ENCODE data around the gene ZMIZ1. TPM values are rescaled to one million over a fixed set of nuclear protein-coding genes. Genes with fewer than 3 reads are reported as not detected.

Gene ZMIZ1
- total RNA-seq, 1 donor from 2014 or later: 6.3 TPM

GRCh38 chr10:79350407-79351154 lies 281.8 kb downstream of the ZMIZ1 start:
- peaks cover 35% of the 10 kb centered on the region for H3K36me3 ChIP-seq (ENCODE audit: control insufficient read depth, insufficient read depth, low read length)
- H3K27me3 ChIP-seq (ENCODE audit: control insufficient read depth, insufficient read depth, low read length): no peaks in the 10 kb centered on the region
- no peak for TF ChIP-seq CTCF (IDR thresholded peaks at IDR 0.05; ENCODE audit: insufficient read depth, low read length, severe bottlenecking)
- no peak overlapping the region for H3K4me3 ChIP-seq (ENCODE audit: low read depth, low read length)
- no peak for DNase-seq (ENCODE audit: low read depth)
- no peak for FAIRE-seq

DNA sequence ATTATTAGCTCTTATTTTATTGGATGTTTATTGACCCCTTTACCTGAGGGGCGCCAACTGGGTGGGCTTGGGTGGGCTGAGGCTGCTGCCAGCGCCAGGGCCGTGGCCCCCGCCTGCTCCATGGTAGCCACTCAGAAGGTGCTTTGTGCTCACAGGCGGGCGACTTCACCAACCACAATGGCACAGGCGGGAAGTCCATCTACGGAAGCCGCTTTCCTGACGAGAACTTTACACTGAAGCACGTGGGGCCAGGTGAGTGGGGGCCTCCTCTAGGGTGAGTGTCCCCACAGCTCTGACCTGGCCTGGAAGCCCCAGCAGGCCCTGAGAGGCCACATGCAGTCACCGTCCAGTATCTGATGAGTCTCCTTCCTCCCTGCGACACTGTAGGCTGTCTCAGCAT lies 282.6 kb downstream of the ZMIZ1 start:
- FAIRE-seq: no peak
- no peak for TF ChIP-seq CTCF (IDR thresholded peaks at IDR 0.05; ENCODE audit: insufficient read depth, low read length, severe bottlenecking)
- Histone ChIP-seq H3K4me3 (ENCODE audit: low read depth, low read length) (no peak overlapping the region), H3K27me3 (ENCODE audit: control insufficient read depth, insufficient read depth, low read length) (no peaks in the 10 kb centered on the region), H3K36me3 (ENCODE audit: control insufficient read depth, insufficient read depth, low read length) (peaks cover 35% of the 10 kb centered on the region)
- no peak for DNase-seq (ENCODE audit: low read depth)

GRCh38 chr10:79352035-79352877 lies 283.5 kb downstream of the ZMIZ1 start:
- no peak for TF ChIP-seq CTCF (IDR thresholded peaks at IDR 0.05; ENCODE audit: insufficient read depth, low read length, severe bottlenecking)
- FAIRE-seq: no peak
- DNase-seq (ENCODE audit: low read depth): no peak
- no peak overlapping the region for H3K4me3 ChIP-seq (ENCODE audit: low read depth, low read length)
- peaks cover 35% of the 10 kb centered on the region for H3K36me3 ChIP-seq (ENCODE audit: control insufficient read depth, insufficient read depth, low read length)
- H3K27me3 ChIP-seq (ENCODE audit: control insufficient read depth, insufficient read depth, low read length): no peaks in the 10 kb centered on the region

DNA sequence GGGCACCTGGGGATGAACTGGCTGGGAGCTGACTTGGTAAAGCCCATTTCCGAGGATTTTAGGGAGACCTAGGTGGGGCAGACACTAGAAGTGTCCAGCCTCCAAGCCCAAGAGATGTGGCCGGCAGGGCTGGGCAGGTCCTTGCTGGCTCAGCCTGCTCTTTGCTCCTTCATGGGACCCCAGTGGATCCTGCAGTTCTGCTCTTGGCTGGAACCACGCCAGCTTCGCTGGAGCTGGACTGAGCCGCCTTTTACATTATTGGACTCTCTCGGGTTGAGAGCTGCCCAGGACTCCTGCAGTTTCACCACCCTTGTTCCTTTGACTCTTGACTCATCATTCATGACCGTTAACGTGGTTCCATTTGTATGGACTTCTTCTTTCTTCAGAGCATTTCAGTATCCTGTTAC lies 284.2 kb downstream of the ZMIZ1 start:
- no peak for DNase-seq (ENCODE audit: low read depth)
- peaks cover 35% of the 10 kb centered on the region for H3K36me3 ChIP-seq (ENCODE audit: control insufficient read depth, insufficient read depth, low read length)
- TF ChIP-seq CTCF (IDR thresholded peaks at IDR 0.05; ENCODE audit: insufficient read depth, low read length, severe bottlenecking): no peak
- no peaks in the 10 kb centered on the region for H3K27me3 ChIP-seq (ENCODE audit: control insufficient read depth, insufficient read depth, low read length)
- no peak overlapping the region for H3K4me3 ChIP-seq (ENCODE audit: low read depth, low read length)
- no peak for FAIRE-seq

DNA sequence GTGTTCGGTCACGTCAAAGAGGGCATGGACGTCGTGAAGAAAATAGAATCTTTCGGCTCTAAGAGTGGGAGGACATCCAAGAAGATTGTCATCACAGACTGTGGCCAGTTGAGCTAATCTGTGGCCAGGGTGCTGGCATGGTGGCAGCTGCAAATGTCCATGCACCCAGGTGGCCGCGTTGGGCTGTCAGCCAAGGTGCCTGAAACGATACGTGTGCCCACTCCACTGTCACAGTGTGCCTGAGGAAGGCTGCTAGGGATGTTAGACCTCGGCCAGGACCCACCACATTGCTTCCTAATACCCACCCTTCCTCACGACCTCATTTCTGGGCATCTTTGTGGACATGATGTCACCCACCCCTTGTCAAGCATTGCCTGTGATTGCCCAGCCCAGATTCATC lies 285.0 kb downstream of the ZMIZ1 start:
- H3K36me3 ChIP-seq (ENCODE audit: control insufficient read depth, insufficient read depth, low read length): peaks cover 35% of the 10 kb centered on the region
- no peaks in the 10 kb centered on the region for H3K27me3 ChIP-seq (ENCODE audit: control insufficient read depth, insufficient read depth, low read length)
- TF ChIP-seq CTCF (IDR thresholded peaks at IDR 0.05; ENCODE audit: insufficient read depth, low read length, severe bottlenecking): no peak
- H3K4me3 ChIP-seq (ENCODE audit: low read depth, low read length): no peak overlapping the region
- FAIRE-seq (no peak), DNase-seq (ENCODE audit: low read depth) (no peak)

All from bronchial epithelial cell (primary cell).